Right lobe of liver (tissue), 6 donors: ENCODE measurements around the gene MAPT. TPM values are rescaled to one million over a fixed set of nuclear protein-coding genes. Genes with fewer than 3 reads are reported as not detected.

Experiments
- ATAC-seq, 4 donors: fragments of 200-7000 bp; cut with Tn5 transposase; one replicate each; pipeline ENCODE4 v1.9.1; 2020; ENCODE audit warnings: mild to moderate bottlenecking in 4 of 4, moderate library complexity in 4 of 4
- DNase-seq, 3 donors: peaks; one replicate each; pipeline ENCODE4 v3.0.0-alpha.2; 2020
- H3K27ac ChIP-seq, 3 donors: fragments of 200-600 bp; one replicate each; pipeline ENCODE4 v1.8.0; 2022
- H3K27me3 ChIP-seq, 2 donors: fragments of 200-600 bp; one replicate each; pipeline ENCODE4 v1.8.0; 2022
- H3K36me3 ChIP-seq, 4 donors: fragments of 200-600 bp; sonication (generic) in 1 of 4; one replicate each; pipeline versions ENCODE4 v1.5.1 to v1.8.0; 2017 to 2022; ENCODE audit warnings: control low read depth in 1 of 4
- H3K4me1 ChIP-seq, 4 donors: fragments of 200-600 bp; sonication (generic) in 1 of 4; one replicate each; pipeline versions ENCODE4 v1.5.1 to v1.8.0; 2017 to 2022; ENCODE audit warnings: control low read depth in 1 of 4
- H3K4me3 ChIP-seq, 3 donors: fragments of 200-600 bp; one replicate each; pipeline ENCODE4 v1.8.0; 2022
- H3K9me3 ChIP-seq, 4 donors: fragments of 200-600 bp; sonication (generic) in 1 of 4; one replicate each; pipeline versions ENCODE4 v1.5.1 to v1.8.0; 2017 to 2022; ENCODE audit warnings: control low read depth in 1 of 4
- CTCF ChIP-seq, 4 donors: fragments of 200-600 bp in 3 of 4; fragments of 450-650 bp in 1 of 4; IDR thresholded peaks; one replicate each; pipeline versions ENCODE4 v1.5.1 to v1.8.0; 2016 to 2022; ENCODE audit warnings: antibody characterized with exemption in 4 of 4, mild to moderate bottlenecking in 2 of 4
- POLR2A ChIP-seq: fragments of 450-650 bp; IDR thresholded peaks from one replicate; pipeline ENCODE4 v1.6.1; 2017; ENCODE audit warnings: antibody characterized with exemption, mild to moderate bottlenecking
- WGBS: methylation state at CpG from one replicate; pipeline ENCODE4 v1.1.6; 2018; ENCODE audit warnings: low coverage, low lambda C conversion rate; ENCODE audit not compliant: insufficient coverage; ENCODE audit errors: missing lambda C conversion rate; 5-methylcytosine and 5-hydroxymethylcytosine counted together
- intact Hi-C, 2 donors: fragments of 100-400 bp; cut with DNase I; formaldehyde crosslinking; loops; one replicate each; pipeline versions ENCODE4 v1.11.2 to v1.14.1; 2022
- total RNA-seq, 6 experiments: library from RNA; depleted of rRNA in 2 of 6; stranded (reverse); fragments of >200 nt in 2 of 6; fragmentation: NEBNext Ultra II Directional in 3 of 6; extraction: Animal tissue kit (Norgen Biotek cat#: 25700) in 3 of 6; gene quantifications; one replicate each; pipeline versions ENCODE4 v1.1.0 to v1.2.4, GENCODE V29; 2016 to 2023
- donor health status: DM: no; HTN: yes; CAD: no.
- donor health status: DM: no; HTN: no; CAD: no.
- donor health status: DM: no; HTN: no; CAD: no.
- donor health status: DM: no; HTN: yes; CAD: no.
- donor health status: DM: no; HTN: yes; CAD: no.

Gene MAPT
- total RNA-seq, 6 experiments from 2014 or later: 0.39 to 4.9 (median 0.59) TPM

- H3K27me3 ChIP-seq: no peaks in the 10 kb centered on the region
- H3K36me3 ChIP-seq: no peaks in the 10 kb centered on the region
- no peak for DNase-seq
- intact Hi-C loops: no loop called here
- ATAC-seq: no peak
- no peak overlapping the region for H3K4me3 ChIP-seq
- H3K4me1 ChIP-seq: no peaks in the 10 kb centered on the region
- no peak for TF ChIP-seq POLR2A
- TF ChIP-seq CTCF (IDR thresholded peaks at IDR 0.05): no peak
- no peak overlapping the region for H3K27ac ChIP-seq
- 34% methylated on average over 3 of the region's 3 CpGs for WGBS
- H3K9me3 ChIP-seq: no peaks in the 10 kb centered on the region
Observed at GRCh38 chr17:45874151-45874550, 20.2 kb upstream of the MAPT start.

GRCh38 chr17:45876539-45876938 lies 17.8 kb upstream of the MAPT start:
- no peak for DNase-seq
- Histone ChIP-seq H3K27ac (no peak overlapping the region), H3K9me3 (no peaks in the 10 kb centered on the region), H3K36me3 (no peaks in the 10 kb centered on the region), H3K27me3 (no peaks in the 10 kb centered on the region), H3K4me1 (no peaks in the 10 kb centered on the region), H3K4me3 (no peak overlapping the region)
- no peak for TF ChIP-seq POLR2A
- TF ChIP-seq CTCF (IDR thresholded peaks at IDR 0.05): no peak
- ATAC-seq: no peak
- 48% methylated on average over 3 of the region's 3 CpGs for WGBS
- intact Hi-C loops: no loop called here

- H3K4me3 ChIP-seq: no peak overlapping the region
- ATAC-seq: no peak
- H3K27ac ChIP-seq: no peak overlapping the region
- no peaks in the 10 kb centered on the region for H3K36me3 ChIP-seq
- TF ChIP-seq CTCF (IDR thresholded peaks at IDR 0.05) (no peak), POLR2A (no peak)
- H3K4me1 ChIP-seq: no peaks in the 10 kb centered on the region
- no peak for DNase-seq
- intact Hi-C loops: no loop called here
- no peaks in the 10 kb centered on the region for H3K27me3 ChIP-seq
- H3K9me3 ChIP-seq: no peaks in the 10 kb centered on the region
- WGBS: 17% methylated on average over 1 of the region's 1 CpG
Observed at GRCh38 chr17:45877467-45877866, 16.9 kb upstream of the MAPT start.

- Histone ChIP-seq H3K27ac (no peak overlapping the region), H3K4me1 (no peaks in the 10 kb centered on the region), H3K4me3 (no peak overlapping the region), H3K27me3 (no peaks in the 10 kb centered on the region), H3K9me3 (no peaks in the 10 kb centered on the region), H3K36me3 (no peaks in the 10 kb centered on the region)
- TF ChIP-seq POLR2A: no peak
- no peak for TF ChIP-seq CTCF (IDR thresholded peaks at IDR 0.05)
- no CpG with 5 or more reads among the region's 2 CpGs for WGBS
- ATAC-seq: no peak
- intact Hi-C loops: no loop called here
- no peak for DNase-seq
Observed at GRCh38 chr17:45883063-45883462, 11.3 kb upstream of the MAPT start.

- H3K4me1 ChIP-seq: no peaks in the 10 kb centered on the region
- H3K27ac ChIP-seq: no peak overlapping the region
- no peaks in the 10 kb centered on the region for H3K27me3 ChIP-seq
- no peak for TF ChIP-seq POLR2A
- no peak for TF ChIP-seq CTCF (IDR thresholded peaks at IDR 0.05)
- DNase-seq (no peak), ATAC-seq (no peak)
- H3K4me3 ChIP-seq: no peak overlapping the region
- no peaks in the 10 kb centered on the region for H3K9me3 ChIP-seq
- WGBS: 83% methylated on average over 1 of the region's 2 CpGs
- no peaks in the 10 kb centered on the region for H3K36me3 ChIP-seq
- intact Hi-C loops: no loop called here
Observed at GRCh38 chr17:45886852-45887251, 7.5 kb upstream of the MAPT start.
